G401 (cell line): Measurements from ENCODE around the gene SP100. TPM values are rescaled to one million over a fixed set of nuclear protein-coding genes. Genes with fewer than 3 reads are reported as not detected.
"Not testable (repeated sequence)": the region's sequence is repeated elsewhere in the genome, so short reads cannot be mapped to it uniquely, and the experiment has no call there.

ENCODE experiments used
- DNase-seq: peaks from one replicate; pipeline ENCODE4 v3.0.0-alpha.2; 2015; ENCODE audit warnings: low spot score
- in situ Hi-C: cut with HindIII; loops from 2 replicates; pipeline ENCODE4 v1.10.0; 2016; ENCODE audit warnings: low sequenced_read_pairs, mixed read lengths
- total RNA-seq: library from RNA; depleted of rRNA; stranded (reverse); fragments of >200 nt; shearing (Covaris generic); gene quantifications from 2 replicates; pipeline ENCODE4 v1.2.3, GENCODE V29; 2014

Gene SP100
- total RNA-seq, 1 experiment from 2014 or later, result 1.2 TPM

DNA sequence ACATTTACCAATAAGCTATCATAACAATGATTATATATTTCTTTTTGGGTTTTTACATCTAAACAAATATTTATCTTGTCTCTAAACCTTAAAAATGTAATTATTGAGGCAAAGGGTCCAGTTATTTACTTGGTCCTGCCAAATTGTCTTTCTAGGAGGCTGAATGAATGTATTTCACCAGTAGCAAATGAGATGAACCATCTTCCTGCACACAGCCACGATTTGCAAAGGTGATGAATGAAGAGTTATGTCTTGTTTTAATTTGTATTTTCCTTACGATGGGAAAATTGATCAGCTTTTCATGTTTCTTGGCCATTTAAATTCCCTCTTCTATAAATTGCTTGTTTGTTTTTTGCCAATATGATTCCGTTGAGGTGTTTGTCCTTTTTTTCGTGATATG is 1.4 kb downstream of the SP100 start:
- in situ Hi-C loops, result no loop called here
- no peak for DNase-seq

GRCh38 chr2:230418341-230419016 is 2.5 kb downstream of the SP100 start:
- no peak for DNase-seq
- in situ Hi-C loops, result no loop called here

DNA sequence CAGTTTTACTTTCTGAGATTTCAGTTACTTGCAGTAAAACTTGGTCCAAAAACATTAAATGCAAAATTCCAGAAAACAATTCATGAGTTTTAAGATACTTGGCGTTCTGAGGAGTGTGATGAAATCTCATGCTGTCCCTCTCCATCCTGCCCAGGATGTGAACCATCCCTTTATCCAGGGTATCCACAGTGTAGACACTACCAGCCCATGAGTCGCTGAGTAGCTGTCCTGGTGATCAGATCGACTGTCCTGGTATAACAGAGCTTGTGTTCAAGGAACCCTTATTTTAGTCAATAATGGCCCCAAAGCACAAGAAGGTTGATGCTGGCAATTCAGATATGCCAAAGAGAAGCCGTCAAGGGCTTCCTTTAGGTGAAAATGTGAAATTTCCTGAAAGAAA is 3.2 kb downstream of the SP100 start:
- no peak for DNase-seq
- in situ Hi-C loops, result no loop called here

- in situ Hi-C loops, result no loop called here
- no peak for DNase-seq
Measured at GRCh38 chr2:230422149-230422548, 6.1 kb downstream of the SP100 start.

GRCh38 chr2:230423851-230424458 is 8.0 kb downstream of the SP100 start:
- in situ Hi-C loops, result no loop called here
- DNase-seq, result no peak

DNA sequence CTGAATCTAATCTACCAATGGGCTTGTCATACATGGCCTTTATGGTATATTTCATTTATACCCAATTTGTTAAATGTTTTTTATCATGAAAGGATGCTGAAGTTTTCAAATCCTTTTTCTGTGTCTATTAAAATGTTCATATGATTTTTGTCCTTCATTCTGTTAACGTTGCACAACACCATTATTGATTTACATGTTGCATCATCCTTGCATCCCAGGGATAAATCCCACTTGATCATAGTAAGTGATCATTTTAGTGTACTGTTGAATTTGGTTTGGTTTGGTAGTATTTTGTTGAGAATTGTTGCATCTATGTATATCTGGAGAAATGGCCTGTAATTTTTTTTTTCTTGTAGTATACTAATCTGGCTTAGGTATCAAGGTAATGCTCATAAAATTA is 9.4 kb downstream of the SP100 start:
- no peak for DNase-seq
- in situ Hi-C loops, result no loop called here

DNA sequence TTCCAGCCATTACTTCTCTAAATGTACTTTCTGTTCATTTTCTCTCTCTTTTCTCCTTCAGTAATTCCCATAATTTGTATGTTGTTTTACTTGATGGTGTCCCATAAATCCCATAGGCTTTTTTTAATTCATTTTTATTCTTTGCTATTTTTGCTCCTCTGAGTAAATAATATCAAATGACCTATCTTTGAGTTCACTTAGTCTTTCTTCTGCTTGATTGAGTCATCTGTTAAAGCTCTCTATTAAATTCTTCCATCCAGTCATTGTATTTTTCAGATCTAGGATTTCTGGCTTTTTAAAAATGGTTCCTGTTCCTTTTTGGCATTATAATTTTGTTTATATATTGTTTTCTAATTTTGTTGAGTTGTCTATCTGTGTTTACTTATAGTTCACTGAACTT is 13.5 kb downstream of the SP100 start:
- no peak for DNase-seq
- in situ Hi-C loops, result no loop called here

DNA sequence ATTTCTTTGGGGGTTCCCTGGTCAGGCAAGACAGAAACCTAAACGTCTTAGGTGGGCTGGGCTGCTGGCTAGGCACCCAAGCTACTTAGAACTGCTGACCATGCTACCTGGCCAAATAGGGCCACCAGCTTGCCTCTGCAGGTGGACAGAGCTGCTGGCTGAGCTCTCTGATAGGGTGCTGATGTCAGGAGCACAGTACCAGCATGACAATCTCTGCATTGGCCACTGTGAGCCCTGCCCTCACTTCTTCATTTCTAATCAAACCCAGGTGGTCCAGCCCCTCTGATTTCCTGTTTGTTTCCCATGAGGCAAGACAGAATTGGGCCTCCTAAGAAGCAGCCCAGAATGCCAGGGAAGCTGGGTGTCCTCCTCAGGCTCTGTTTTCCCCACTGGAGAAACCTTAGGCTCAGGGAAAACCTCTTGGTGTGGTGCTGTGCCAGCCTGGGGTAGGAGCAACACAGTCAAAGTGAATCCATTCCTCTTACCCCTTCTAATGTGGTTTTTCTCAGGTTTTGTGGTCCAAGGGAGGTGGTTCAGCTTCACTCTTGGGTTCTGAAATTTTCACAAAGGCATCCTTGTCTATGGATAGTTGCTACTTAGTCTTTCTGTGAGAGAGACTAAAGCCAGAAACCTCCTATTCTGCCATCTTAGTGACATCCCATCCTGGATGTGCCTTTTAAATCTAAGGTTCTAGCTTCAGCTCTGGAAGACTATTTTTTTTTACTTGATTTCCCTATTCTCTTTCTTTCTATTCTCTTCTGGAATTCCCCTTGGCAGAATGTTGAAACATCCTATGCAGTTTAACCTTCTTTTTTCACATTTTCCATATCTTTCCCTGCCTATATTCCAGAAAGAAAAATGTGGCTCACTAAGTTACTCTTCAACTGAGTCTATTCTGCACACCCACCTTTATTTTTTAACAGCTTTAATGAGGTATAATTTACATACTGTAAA is 15.2 kb downstream of the SP100 start:
- DNase-seq, result no peak
- in situ Hi-C loops, result no loop called here

- in situ Hi-C loops, result no loop called here
- DNase-seq, result no peak
Measured at GRCh38 chr2:230434677-230435324, 18.8 kb downstream of the SP100 start.

- DNase-seq, result no peak
- in situ Hi-C loops, result no loop called here
Measured at GRCh38 chr2:230435431-230435830, 19.4 kb downstream of the SP100 start.

DNA sequence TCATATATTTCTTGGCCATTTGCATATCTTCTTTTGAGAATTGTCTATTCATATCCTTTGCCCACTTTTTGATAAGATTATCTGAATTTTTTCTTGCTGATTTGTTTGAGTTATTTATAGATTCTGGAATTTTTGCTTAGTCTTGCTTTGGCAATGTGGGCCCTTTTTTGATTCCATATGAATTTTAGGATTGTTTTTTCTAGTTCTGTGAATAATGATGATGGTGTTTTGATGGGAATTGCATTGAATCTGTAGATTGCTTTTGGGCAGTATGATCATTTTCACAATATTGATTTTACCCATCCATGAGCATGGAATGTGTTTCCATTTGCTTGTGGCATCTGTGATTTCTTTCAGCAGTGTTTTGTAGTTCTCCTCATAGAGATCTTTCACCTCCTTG is 23.1 kb downstream of the SP100 start:
- in situ Hi-C loops, DNase-seq: not testable (repeated sequence)

DNA sequence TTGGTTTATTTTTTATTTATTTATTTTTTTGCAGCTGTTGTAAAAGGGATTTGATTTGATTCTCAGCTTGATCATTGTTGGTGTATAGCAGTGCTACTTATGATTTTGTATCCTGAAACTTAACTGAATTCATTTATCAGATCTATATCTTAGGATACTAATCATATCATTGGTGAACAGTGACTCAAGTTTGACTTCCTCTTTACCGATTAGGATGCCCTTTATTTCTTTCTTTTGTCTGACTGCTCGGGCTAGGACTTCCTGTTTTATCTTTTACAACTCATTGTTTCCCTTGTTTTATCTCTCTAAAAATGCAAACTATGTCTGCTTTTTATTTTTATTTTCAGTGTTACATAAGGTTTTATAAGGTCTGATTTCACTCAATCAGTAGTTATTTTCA is 23.6 kb downstream of the SP100 start:
- DNase-seq, result no peak
- in situ Hi-C loops, result no loop called here

DNA sequence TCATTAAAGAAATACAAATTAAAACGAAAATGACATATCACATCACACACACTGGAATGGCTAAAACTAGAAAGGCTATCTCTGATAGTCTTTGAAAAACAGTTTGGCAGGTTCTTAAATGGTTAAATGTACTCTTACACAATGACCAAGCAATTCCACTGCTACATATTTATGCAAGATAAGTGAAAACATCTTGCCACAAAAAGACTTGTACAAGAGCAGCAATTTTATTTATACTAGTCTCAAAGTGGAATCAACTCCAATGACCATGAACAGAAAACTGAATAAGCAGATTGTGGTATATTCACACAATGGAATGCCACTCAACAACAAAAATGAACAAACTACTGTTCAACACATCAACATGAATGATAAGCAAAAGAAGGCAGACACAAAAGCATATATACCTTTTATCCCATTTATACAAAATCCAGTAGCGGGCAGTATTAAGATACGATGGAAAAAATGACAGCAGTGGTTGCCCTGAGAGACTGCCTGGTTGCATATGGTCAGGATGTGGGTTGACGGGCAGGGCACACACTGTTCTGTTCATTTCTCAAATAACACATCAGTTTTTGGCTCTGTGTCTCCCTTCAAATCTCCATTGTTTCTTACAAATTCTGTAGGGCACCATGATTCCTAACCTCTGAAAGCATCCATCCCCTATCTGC is 25.4 kb downstream of the SP100 start:
- DNase-seq, result no peak
- in situ Hi-C loops, result no loop called here

DNA sequence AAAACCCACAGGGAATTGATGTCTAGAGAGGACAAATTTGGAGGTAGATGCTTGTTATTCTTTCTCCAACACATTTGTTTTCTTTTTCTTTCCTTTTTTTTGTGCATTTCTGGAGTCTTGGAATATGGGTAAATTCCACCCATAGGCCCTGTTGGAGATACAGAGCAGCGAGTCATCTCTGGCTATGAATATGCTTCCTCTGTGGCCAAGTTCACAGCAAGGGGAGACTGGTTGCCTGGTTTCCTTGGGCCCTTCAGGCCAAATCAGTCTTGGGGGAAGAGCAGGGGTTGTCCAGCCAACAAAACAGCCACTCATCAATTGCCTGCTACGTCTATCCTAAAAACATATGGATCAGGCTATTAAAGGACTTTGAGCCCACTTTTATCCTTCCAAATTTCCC is 27.5 kb downstream of the SP100 start:
- DNase-seq, result no peak
- in situ Hi-C loops, result no loop called here

- no peak for DNase-seq
- in situ Hi-C loops, result no loop called here
Measured at GRCh38 chr2:230444832-230445231, 28.8 kb downstream of the SP100 start.

DNA sequence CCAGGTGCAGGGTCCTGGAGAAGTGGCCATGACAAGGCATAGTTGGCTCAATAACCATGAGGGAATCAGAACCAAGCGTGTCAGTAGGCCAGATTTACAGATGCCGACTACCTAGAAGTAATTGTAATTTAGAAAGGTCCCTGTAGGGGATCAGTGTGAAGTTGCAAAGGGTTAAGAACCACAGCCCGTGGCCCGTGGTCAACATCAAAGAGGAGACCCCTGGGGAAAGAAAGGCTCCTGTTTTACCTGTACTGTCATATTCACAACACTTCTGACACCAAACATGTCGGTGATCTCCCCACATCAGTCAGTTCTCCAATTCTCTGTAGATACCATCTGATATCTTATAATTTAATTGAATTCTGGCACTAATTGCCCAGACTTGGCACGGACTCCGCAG is 31.0 kb downstream of the SP100 start:
- no peak for DNase-seq
- in situ Hi-C loops, result no loop called here

DNA sequence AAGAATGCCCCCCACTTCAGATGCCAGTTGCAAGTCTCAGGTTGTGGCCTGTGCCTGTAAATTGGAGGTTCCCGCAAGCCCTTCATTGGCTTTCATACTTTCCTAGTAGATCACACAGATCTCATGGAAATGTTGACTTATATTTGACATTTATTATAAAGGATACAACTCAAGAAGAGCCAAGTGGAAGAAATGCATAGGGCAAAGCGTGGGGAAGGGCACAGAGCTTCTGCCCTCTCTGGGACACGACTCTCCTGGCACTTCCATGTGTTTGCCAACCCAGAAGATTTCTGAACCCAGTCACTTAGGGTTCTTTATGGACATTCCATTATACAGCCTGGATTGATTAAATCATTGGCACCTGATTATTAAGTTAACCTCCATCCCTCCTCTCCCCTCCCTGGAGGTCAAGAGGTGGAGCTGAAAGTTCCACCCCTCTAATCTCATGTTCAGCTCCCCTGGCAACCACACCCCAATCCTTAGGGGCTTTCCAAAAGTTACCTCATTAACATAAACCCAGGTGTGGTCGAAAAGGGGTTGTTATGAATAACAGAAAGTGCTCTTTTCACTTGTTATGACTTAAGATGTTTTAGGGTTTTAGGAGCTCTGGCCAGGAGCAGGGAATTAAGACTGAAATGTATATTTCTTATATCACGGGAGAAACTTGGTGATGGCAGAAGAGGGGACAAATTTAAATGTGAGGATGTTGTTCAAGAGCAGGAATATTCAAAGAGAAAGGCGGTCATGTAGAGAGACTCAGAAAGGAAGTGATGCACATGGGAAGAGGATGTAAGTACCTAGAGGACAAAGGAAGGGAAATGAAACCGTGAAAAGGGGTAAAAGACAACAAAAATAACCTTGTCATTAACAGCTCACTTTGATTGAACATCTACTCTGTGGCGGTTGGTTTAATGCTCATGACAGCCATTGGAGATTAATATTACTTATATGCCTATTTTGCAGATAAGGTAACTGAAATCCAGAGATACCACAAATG is 31.8 kb downstream of the SP100 start:
- no peak for DNase-seq
- in situ Hi-C loops, result no loop called here

DNA sequence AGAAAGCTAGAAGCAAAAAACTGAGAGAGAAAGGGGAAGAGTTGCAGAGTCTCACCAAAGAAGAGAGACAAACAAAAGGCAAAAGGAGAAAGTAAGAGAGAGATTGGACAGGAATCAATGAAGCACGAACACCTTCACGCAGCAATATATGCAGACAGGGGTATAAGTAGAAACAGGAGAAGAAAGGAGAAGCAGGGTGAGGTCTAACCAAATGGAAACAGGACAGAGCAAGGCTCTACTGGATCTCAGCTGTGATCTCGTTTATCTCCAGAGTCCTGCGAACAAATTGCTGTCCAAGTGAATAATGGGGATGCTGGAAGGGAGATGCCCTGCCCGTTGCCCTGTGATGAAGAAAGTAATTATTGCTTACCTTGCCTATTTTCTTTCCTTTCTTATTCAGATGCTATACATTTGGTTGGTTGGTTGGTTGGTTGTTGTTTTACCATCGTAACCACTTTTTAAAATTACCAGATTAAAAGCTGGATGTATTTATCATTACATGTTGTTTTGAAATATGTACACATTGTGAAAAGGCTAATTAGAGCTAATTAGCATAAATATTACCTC is 34.0 kb downstream of the SP100 start:
- no peak for DNase-seq
- in situ Hi-C loops, result no loop called here
